Left lung (tissue), 10 donors: ENCODE data around the gene MYRF. TPM values are rescaled to one million over a fixed set of nuclear protein-coding genes. Genes with fewer than 3 reads are reported as not detected.

Experiments
- ATAC-seq: fragments of 200-7000 bp; cut with Tn5 transposase; one replicate; pipeline ENCODE4 v1.9.1; 2020; ENCODE audit warnings: moderate library complexity
- DNase-seq, 4 donors: peaks; one replicate each; pipeline ENCODE4 v3.0.0-alpha.2; 2013 to 2020
- H3K27ac ChIP-seq, 2 donors: fragments of 200-600 bp; sonication (generic) in 1 of 2; one replicate each; pipeline versions ENCODE4 v1.5.0 to v1.8.0; 2020 to 2021
- H3K27me3 ChIP-seq, 2 donors: fragments of 200-600 bp; sonication (generic) in 1 of 2; one replicate each; pipeline versions ENCODE4 v1.5.0 to v1.8.0; 2020 to 2021
- H3K36me3 ChIP-seq, 2 donors: fragments of 200-600 bp; sonication (generic) in 1 of 2; one replicate each; pipeline versions ENCODE4 v1.5.0 to v1.8.0; 2020 to 2021
- H3K4me1 ChIP-seq, 2 donors: fragments of 200-600 bp; one replicate each; pipeline ENCODE4 v1.8.0; 2021
- H3K4me3 ChIP-seq, 2 donors: fragments of 200-600 bp; sonication (generic) in 1 of 2; one replicate each; pipeline versions ENCODE4 v1.5.0 to v1.8.0; 2020 to 2021; ENCODE audit warnings: mild to moderate bottlenecking in 1 of 2
- H3K9me3 ChIP-seq, 2 donors: fragments of 200-600 bp; sonication (generic) in 1 of 2; one replicate each; pipeline versions ENCODE4 v1.5.0 to v1.8.0; 2020 to 2021
- CTCF ChIP-seq, 2 donors: fragments of 200-600 bp; sonication (generic) in 1 of 2; IDR thresholded peaks; one replicate each; pipeline versions ENCODE4 v1.5.0 to v1.8.0; 2021; ENCODE audit warnings: antibody characterized with exemption in 2 of 2
- intact Hi-C, 2 donors: fragments of 100-400 bp; cut with DNase I; formaldehyde crosslinking; loops; one replicate each; pipeline versions ENCODE4 v1.11.2 to v1.14.2; 2022
- polyA plus RNA-seq, 6 donors: library from polyadenylated mRNA; unstranded; fragments of 120-200 nt; gene quantifications; one replicate each; pipeline ENCODE4 v1.2.1, GENCODE V29; 2013; ENCODE audit not compliant: insufficient read length in 6 of 6
- total RNA-seq, 2 donors: library from RNA; stranded (reverse); fragmentation: NEBNext Ultra II Directional; extraction: Animal tissue kit (Norgen Biotek cat#: 25700); gene quantifications; one replicate each; pipeline ENCODE4 v1.2.1, GENCODE V29; 2021
- donor health status: DM: no; HTN: yes; CAD: no.
- donor health status: DM: no; HTN: no; CAD: no.

MYRF gene
- total and polyA plus RNA-seq, 8 donors: 15.4 to 37.2 (median 29.9) TPM

- Histone ChIP-seq H3K9me3 (no peaks in the 10 kb centered on the region), H3K27me3 (peaks cover 0 to 29% of the 10 kb centered on the region in 2 donors), H3K36me3 (no peaks in the 10 kb centered on the region), H3K4me1 (peaks cover 3 to 12% of the 10 kb centered on the region in 2 donors), H3K4me3 (no peak overlapping the region), H3K27ac (no peak overlapping the region)
- ATAC-seq (peak; percentile 12), DNase-seq (peak in 1 of 4 donors; percentile 62)
- no peak for TF ChIP-seq CTCF (IDR thresholded peaks at IDR 0.05)
- intact Hi-C loops: no loop called here
These were observed 4.2 kb downstream of the MYRF start for GRCh38 chr11:61756452-61757212.

- DNase-seq (no peak), ATAC-seq (no peak)
- intact Hi-C loops: no loop called here
- TF ChIP-seq CTCF (IDR thresholded peaks at IDR 0.05): no peak
- H3K27ac ChIP-seq: no peak overlapping the region
- H3K27me3 ChIP-seq: peaks cover 0 to 30% of the 10 kb centered on the region in 2 donors
- H3K9me3 ChIP-seq: no peaks in the 10 kb centered on the region
- peaks cover 0 to 12% of the 10 kb centered on the region in 2 donors for H3K4me1 ChIP-seq
- no peaks in the 10 kb centered on the region for H3K36me3 ChIP-seq
- no peak overlapping the region for H3K4me3 ChIP-seq
These were observed 4.9 kb downstream of the MYRF start for GRCh38 chr11:61757213-61757862.

- intact Hi-C loops: no loop called here
- no peak for DNase-seq
- H3K27ac ChIP-seq: no peak overlapping the region
These were observed 8.5 kb downstream of the MYRF start for GRCh38 chr11:61760946-61761345.

GRCh38 chr11:61761440-61762222 lies 9.2 kb downstream of the MYRF start:
- intact Hi-C loops: no loop called here
- ATAC-seq: no peak
- TF ChIP-seq CTCF (IDR thresholded peaks at IDR 0.05): no peak
- Histone ChIP-seq H3K4me1 (no peaks in the 10 kb centered on the region), H3K27me3 (peaks cover 0 to 43% of the 10 kb centered on the region in 2 donors), H3K27ac (no peak overlapping the region), H3K9me3 (no peaks in the 10 kb centered on the region), H3K4me3 (no peak overlapping the region), H3K36me3 (no peaks in the 10 kb centered on the region)
- DNase-seq: no peak

More at GRCh38 chr11:61760946-61761345, 8.5 kb downstream of the MYRF start:
- H3K27me3 ChIP-seq: peaks cover 0 to 43% of the 10 kb centered on the region in 2 donors
- no peak overlapping the region for H3K4me3 ChIP-seq
- no peak for TF ChIP-seq CTCF (IDR thresholded peaks at IDR 0.05)
- H3K9me3 ChIP-seq: no peaks in the 10 kb centered on the region
- no peaks in the 10 kb centered on the region for H3K36me3 ChIP-seq
- no peak for ATAC-seq
- H3K4me1 ChIP-seq: peaks cover 0 to 4% of the 10 kb centered on the region in 2 donors

- H3K4me3 ChIP-seq: no peak overlapping the region
- H3K9me3 ChIP-seq: no peaks in the 10 kb centered on the region
- H3K36me3 ChIP-seq: no peaks in the 10 kb centered on the region
- peaks cover 0 to 43% of the 10 kb centered on the region in 2 donors for H3K27me3 ChIP-seq
- DNase-seq (no peak), ATAC-seq (no peak)
- H3K4me1 ChIP-seq: no peaks in the 10 kb centered on the region
- TF ChIP-seq CTCF (IDR thresholded peaks at IDR 0.05): no peak
- no peak overlapping the region for H3K27ac ChIP-seq
- intact Hi-C loops: no loop called here
These were observed 9.8 kb downstream of the MYRF start for GRCh38 chr11:61762223-61762615.
